Neural cell (in vitro differentiated cells): Measurements from ENCODE around the gene MARS1.

ENCODE experiments used
- CTCF ChIP-seq: fragments of 450-650 bp; IDR thresholded peaks from 2 replicates; pipeline ENCODE4 v1.5.1; 2014; ENCODE audit warnings: antibody characterized with exemption, mild to moderate bottlenecking, moderate library complexity; ENCODE audit not compliant: poor library complexity, severe bottlenecking
- EP300 ChIP-seq: fragments of 450-650 bp; conservative IDR thresholded peaks from 2 replicates; pipeline ENCODE4 v1.6.1; 2014; ENCODE audit warnings: antibody characterized with exemption, mild to moderate bottlenecking, moderate library complexity; ENCODE audit not compliant: poor library complexity, severe bottlenecking
- EZH2 ChIP-seq: fragments of 200-600, 300-800 bp; shearing (Covaris generic), sonication (generic); IDR thresholded peaks from 2 replicates; pipeline ENCODE4 v1.6.1; 2014; ENCODE audit warnings: antibody characterized with exemption, low read length, borderline replicate concordance, mild to moderate bottlenecking; ENCODE audit not compliant: insufficient read depth, poor library complexity, severe bottlenecking
- POLR2AphosphoS5 ChIP-seq: IDR thresholded peaks from 2 replicates; pipeline ENCODE4 v1.6.1; 2012
- RAD21 ChIP-seq: fragments of 450-650 bp; conservative IDR thresholded peaks from 2 replicates; pipeline ENCODE4 v1.6.1; 2014; ENCODE audit warnings: antibody characterized with exemption, mild to moderate bottlenecking, moderate library complexity
- REST ChIP-seq: IDR thresholded peaks from 2 replicates; pipeline ENCODE4 v1.6.1; 2012; ENCODE audit warnings: borderline replicate concordance
- SMC3 ChIP-seq: fragments of 450-650 bp; conservative IDR thresholded peaks from 2 replicates; pipeline ENCODE4 v1.6.1; 2014; ENCODE audit warnings: antibody characterized with exemption, mild to moderate bottlenecking, moderate library complexity; ENCODE audit not compliant: poor library complexity

- TF ChIP-seq REST (no peak), CTCF (no peak), EP300 (no peak), EZH2 (no peak), RAD21 (no peak), POLR2AphosphoS5 (no peak), SMC3 (no peak)
Measured at GRCh38 chr12:57456737-57457490, 31.0 kb upstream of the MARS1 start.
